Iris pigment epithelial cell (primary cell): ENCODE measurements around the gene PRDM15.
A peak's percentile ranks its signal among the peaks of the same experiment; 100 is the strongest.

Experiments used
- DNase-seq: peaks from one replicate; pipeline ENCODE4 v3.0.0-alpha.2; 2011; ENCODE audit warnings: low read depth

The PRDM15 gene, protein sequence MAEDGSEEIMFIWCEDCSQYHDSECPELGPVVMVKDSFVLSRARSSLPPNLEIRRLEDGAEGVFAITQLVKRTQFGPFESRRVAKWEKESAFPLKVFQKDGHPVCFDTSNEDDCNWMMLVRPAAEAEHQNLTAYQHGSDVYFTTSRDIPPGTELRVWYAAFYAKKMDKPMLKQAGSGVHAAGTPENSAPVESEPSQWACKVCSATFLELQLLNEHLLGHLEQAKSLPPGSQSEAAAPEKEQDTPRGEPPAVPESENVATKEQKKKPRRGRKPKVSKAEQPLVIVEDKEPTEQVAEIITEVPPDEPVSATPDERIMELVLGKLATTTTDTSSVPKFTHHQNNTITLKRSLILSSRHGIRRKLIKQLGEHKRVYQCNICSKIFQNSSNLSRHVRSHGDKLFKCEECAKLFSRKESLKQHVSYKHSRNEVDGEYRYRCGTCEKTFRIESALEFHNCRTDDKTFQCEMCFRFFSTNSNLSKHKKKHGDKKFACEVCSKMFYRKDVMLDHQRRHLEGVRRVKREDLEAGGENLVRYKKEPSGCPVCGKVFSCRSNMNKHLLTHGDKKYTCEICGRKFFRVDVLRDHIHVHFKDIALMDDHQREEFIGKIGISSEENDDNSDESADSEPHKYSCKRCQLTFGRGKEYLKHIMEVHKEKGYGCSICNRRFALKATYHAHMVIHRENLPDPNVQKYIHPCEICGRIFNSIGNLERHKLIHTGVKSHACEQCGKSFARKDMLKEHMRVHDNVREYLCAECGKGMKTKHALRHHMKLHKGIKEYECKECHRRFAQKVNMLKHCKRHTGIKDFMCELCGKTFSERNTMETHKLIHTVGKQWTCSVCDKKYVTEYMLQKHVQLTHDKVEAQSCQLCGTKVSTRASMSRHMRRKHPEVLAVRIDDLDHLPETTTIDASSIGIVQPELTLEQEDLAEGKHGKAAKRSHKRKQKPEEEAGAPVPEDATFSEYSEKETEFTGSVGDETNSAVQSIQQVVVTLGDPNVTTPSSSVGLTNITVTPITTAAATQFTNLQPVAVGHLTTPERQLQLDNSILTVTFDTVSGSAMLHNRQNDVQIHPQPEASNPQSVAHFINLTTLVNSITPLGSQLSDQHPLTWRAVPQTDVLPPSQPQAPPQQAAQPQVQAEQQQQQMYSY

DNA sequence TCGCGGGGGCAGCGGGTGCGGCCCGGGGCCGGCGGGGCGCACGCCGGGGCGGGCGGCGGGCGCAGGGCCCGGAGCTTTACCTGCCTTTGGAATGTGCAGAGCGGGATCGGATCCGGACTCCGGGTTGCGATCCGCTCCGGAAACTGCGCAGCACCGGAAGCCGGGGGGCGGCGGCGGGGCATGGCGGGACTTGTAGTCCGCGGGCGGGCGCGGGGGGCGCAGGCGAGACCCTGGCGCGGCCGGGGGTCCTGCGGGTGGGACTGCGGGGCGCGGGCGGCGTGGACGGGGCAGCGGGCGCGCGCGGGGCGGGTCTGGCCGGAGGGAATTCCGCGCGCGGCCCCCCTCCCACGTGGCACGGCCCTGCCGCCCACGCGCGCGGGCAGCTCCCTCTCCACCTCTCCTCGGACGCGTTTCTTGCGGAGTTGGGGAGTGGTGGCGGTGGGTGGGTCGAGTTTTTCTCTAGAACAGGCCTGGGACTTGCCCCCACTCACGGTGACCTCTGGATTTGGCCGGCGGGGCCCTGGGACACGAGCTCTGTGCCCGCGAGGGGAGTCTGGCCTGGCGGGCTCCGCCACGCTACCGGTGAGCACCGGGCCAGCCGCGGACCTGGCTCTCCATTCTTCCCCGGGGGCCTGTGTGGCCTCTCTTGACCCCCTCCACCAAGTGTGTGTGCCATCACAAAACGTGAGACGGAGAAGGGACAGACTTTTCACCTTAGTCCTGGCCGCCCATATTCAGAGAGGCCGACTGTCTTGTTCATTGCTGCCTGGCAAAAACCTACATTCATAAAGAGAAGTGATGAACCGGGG is at the start of gene PRDM15:
Gene PRDM15 (minus strand): TSS at position 155 of the 809 bp plus-strand sequence. CDS start 18,981 bp downstream, outside the sequence.
- DNase-seq, result peak; percentile 91

DNA sequence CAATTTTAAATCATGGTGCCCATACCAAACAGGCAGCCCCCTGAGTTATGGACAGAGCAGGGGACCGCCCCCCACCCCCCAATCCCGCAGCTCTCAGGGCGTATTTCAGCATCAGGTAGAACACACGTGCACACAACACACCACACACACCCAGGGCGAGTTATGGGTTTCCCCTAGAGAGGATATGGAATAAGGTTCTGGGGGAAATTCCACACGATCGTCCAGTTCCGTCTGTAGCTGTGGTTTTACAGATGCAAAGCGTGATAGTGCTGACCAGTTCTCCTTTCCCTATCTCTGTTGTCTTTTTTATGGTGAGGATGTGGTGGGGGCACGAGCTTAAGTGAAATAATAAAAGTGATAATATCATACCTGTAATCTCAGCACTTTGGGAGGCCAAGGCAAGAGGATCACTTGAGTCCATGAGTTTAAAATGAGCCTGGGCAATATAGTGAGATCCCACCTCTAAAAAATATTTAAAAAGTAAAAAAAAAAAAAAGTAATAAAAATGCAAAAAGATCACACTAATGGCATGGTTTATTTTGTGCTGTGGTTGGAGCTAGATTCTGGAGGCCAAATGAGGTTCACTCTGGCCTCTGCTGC is 49.6 kb upstream of the PRDM15 start:
- DNase-seq, result peak; percentile 14

DNA sequence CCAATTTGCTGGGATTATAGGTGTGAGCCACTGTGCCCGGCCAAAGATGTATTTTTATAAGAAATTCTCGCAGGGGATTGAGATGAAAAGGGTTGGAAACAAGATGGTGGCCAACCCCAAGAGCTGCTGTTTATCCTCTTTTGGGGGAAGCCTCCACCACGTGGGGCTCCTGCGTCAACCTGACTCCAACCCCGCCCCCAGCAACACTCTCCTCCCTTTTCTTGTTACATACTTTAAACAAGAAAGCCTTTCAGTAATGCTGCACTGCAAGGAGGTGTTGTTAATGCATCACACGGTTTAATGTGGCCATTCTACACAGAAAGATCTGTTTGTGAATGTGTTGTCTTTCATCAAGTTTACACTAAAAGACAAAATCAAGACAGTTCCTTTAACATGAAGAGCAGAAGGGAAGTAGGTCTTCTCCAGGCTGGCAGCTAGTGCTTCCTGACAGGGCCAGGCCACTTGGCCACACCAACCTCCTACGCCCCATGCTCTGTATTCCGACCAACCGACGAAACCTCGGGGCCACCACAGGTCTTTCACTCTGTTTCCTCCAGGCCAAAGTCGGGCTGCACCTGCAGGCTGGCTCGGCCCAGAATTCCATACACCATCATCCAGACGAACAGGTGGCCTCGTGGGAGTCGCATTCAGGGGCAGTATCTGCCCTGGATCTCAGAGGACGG is 48.7 kb upstream of the PRDM15 start:
- DNase-seq, result no peak

DNA sequence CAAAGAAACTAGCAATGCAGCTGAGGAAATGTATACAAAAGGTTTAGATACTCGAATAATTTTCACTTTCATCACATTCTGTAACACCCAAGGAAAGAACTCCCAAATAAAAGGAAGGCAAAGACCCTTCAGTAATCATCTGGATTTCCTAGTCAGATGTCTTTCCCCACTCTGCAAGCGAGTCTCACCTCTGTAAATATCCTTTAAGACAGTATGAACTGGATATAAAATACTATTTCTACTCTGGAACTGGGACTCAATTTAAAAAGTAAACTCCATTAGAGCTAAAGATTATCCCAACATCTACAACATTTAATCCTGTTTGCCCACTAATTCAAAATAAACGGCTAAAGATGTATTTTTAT is 47.6 kb upstream of the PRDM15 start:
- DNase-seq, result no peak

DNA sequence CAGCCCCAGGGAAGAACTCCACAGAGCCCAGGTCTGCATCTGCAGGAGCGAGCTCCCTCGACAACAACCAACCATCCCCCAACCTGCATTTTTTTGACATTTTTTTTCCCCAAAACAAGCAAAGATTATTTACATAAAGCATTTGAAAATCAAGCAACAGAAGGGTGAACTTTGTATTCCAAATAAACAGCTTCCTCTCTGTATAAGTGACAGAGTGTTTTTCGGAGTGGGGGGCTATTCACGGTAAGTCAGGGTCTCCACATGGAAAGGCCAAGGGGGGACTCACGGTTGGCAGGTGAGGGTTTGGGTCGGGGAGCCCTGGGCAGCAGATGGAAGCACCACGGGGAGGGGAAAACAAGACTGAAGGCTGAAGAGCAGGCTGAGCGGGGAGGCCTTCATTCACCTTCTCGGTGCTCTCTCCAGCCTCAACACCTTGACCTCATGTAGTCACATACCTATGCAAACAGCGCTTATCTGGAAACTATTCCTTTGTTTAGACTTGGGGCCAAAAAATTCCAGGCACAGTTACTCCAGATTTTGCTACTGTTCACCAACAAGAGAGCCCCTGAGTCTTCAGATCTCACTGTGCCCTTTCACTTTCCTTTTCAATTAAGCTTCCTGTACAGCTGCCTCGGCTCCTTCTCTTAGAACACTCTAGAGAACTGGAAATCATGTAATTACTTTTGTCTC is 47.1 kb upstream of the PRDM15 start:
- peak; percentile 82 for DNase-seq

DNA sequence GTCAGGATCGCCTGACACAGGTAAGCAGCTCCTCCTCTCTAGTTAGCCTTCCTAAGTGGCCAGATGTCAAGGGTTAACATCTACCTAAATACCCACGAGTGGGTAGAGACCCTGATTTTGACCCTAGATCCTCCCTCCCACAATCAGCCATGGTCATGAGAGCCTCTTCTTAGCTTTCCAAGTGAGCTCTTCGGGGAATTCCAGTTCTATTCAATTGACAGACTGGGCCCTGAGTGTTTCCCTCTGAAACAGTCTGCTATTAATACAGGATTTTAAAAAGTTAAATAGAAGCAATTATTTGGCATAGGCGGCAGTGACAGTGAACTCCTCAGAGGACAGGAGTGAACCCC is 46.6 kb upstream of the PRDM15 start:
- peak; percentile 27 for DNase-seq

DNA sequence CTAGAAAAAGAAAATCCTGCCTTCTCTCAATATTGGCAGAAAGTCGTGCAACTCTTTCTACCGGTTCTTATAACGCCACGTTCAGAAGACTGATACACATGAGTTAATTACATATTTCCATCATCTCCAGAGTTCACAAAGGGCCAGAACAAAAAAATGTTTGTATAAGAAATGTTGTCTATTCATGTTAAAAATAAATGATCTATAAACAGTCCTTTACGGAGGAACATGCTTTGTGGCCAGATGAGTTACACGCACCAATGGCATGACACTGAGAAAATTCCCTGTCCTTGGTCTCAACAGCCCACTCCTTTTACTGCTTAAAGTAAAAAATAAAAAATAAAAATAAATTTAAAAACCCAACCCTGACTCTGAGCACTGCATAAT is 45.2 kb upstream of the PRDM15 start:
- DNase-seq, result peak; percentile 70

DNA sequence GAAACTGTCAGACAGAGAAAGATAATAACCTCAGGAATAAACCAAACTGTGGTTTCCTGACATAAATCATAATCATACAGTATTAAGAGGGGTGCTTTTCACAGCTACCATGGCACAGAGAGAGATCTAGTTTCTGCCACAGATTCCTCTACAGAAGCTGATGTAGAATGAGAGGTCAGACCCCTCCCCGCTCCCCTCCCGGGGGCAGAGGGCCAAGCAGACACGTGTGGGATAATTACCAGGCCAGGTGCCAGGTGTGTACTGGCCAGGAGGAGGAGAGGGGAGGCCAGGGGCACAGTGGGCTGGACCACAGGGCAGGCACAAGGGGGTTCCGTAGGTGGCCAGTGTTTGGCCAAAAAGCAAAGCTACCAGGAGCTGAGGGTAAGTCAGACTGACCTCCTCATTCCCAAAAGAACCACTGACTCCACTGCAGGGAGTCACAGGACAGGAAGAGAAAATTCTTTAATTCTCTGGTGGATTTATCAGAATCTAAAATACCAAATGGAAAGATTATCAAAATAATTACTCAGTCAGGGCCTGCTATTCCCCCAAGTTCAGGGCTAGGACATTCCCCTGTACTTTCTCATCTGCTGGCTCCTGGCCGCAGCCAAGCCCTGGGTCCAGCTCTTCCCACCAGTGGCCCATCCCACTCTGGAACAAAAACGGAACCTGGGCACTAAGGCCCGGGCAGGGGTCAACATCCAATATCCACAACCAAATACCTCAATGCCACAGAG is 44.7 kb upstream of the PRDM15 start:
- DNase-seq, result peak; percentile 78

DNA sequence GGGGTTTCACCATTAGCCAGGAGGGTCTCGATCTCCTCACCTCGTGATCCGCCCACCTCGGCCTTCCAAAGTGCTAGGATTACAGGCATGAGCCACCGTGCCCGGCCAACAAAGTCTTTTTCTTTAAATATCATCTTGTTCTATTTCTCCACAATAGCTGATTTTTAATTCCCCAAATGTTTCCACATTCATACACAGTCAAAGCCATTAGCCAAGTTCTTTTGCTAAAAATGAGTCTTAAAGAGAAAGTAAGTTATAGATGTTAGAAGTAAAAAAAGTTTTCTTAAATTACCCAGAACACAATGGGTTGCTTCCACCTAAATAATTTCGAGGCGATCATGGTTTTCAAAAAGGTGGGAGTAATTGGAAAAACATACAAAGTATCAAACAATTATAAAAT is 44.0 kb upstream of the PRDM15 start:
- DNase-seq, result no peak

DNA sequence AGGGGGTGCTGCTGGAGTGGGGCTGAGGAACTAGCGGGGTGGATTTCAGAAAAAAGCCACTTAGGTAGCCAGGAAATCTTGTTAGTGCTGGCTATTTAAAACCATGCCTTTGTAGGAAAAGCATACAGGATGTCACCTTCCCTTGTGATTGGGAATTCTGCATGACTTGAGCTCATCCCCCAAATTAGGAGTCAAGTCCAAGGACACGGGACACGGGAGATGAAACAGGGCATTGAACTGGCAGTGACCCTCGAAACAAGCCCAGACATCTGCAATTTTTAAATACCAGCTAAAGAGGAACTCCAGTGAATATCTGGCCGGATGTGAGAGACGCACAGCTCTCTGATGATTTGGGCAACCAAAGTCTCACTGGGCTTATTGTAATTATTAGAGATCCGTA is 41.9 kb upstream of the PRDM15 start:
- no peak for DNase-seq

DNA sequence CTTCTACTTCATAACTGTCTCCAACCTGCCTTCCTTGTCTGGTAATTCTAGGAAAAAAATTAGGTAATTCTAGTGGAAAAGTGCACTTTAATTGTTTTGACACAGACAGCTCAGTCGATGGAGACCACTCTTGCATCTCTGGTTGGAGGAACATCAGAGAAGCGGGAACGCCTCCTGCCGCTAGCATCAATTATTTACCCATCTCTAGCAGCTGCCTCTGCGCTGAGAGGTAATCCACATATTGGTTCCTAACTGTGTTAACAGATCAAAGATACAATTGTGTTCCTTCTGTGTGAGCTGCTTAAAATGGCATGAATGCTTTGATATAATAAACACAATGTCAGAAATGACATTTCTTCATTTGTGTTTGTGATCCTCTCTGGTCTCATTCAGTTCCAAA is 41.3 kb upstream of the PRDM15 start:
- DNase-seq, result no peak

DNA sequence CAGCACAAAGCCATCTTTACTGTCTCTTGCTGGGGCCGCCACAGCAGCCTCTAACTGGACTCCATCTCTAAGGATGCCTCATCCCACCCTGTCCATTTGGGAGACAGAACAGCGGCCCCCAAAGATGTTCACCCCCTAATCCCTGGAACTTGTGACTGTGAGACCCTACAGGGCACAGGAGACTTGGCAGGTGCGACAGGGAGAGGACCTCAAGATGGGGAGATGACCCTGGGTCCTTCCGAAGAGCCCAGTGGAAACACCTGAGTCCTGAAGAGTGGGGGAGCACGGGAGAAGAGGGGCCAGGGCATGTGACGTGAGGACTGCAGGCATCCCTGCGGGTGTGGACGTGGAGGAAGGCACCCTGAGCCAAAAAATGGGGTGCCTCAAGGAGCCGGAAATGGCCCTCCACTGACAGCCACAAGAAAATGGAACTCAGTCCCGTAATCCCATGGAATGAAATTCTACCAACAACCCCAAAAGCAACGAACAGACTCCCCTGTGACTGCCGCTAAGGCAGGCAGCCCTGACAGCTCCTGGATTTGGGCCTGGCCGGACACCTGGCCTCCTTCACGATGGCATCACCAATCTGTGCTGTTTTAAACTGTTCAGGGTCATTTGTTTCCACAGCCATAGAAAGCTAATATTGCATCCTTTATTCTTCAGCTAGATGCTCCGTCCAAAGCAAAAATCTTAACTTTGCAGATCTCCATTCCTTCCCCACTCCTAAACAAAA is 40.7 kb upstream of the PRDM15 start:
- no peak for DNase-seq

DNA sequence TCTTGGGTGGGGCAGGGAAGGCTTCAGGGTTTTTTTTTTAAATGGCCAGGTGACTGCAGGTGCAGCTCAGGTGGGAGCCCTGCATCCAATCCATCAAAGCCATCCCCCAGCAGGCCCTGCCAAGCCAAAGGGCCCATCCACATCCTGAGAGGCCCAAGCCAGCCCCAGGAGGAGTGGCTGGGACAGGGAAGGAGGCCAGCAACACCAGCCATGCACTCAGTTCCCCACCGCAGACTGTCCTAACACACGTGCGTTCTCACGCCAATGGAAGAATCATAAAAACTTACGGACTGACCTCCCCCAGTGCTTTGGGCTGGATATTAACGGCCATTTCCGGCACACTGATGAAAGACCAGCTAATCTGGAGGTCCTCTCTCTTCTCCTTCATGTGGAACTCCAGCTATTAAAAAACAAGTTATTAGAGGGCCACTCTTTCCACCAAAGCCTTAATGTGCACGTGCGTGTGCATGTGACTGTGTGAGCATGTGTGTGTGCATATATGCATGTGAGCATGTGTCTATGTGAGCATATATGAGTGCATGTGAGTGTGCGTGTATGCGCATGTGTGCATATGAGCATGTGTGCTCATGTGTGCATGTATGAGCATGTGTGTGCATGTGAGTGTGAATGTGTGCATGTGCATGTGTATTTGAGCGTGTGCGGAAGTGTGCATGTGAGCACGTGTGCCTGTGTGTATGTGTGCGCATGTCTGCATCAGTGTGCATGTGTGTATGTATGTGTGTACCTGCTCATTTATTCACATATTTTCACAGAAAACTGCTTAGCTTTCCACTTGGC is 39.6 kb upstream of the PRDM15 start:
- DNase-seq, result no peak

DNA sequence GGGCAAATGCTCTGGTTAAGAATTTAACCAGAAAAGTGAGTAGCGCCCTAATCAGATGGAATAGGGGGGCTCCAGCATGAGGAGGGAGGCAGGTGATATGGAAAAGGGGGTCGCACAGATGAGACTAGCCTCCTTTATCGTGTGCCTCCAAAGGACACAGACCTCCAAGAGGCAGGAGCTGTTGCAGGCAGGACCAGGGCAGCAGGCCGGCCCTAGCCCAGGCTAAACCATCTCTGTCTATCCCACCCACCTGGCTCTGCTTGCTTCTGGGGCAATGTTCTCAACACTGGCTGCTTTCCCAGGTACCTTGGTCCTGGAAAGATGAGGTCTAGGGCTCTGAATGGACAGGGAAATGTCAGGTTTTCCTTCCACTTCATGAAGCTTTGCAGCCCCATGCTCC is 38.4 kb upstream of the PRDM15 start:
- DNase-seq, result no peak

DNA sequence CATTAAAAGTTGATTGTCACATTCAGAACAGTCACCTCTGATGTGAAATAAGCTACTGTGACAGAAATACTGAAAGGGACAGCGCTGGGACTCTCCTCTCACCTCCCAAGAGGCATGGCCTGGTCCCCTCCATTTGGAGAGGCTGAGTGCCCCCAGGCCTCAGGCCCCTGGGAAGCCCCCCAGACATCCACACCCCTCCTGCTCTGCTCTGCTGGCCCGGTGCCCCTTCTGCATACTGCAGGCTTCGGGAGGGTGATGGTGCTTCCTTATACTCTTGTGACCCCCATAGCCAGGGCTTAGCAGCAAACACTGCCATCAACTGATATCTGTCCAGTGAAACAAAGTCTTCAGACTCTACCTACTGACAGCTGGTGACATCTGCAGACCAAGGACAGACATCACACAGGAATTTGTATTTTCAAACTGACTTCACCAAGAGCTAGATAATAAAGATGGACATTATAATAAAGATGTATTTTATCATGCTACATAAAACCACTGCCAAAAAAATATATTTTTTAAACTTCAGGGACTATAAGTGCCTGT is 37.8 kb upstream of the PRDM15 start:
- no peak for DNase-seq

DNA sequence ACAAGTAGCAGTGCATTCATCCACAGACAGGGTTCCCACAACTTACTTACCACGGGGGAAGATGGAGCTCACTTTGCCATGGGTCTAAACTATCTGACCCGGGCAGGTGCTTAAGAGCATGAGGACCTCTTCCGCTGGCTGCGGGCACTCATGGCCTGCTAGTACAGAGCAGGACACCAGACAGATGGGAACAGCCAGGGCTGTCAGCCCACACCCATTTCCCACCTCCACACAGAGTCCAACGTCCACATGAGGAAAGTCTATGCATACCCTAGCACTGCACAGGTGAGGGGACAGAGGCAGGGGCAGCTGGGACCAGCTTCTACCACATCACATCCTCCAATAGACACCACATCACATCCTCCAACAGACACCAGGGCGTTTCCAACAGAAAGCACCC is 35.8 kb upstream of the PRDM15 start:
- DNase-seq, result no peak

DNA sequence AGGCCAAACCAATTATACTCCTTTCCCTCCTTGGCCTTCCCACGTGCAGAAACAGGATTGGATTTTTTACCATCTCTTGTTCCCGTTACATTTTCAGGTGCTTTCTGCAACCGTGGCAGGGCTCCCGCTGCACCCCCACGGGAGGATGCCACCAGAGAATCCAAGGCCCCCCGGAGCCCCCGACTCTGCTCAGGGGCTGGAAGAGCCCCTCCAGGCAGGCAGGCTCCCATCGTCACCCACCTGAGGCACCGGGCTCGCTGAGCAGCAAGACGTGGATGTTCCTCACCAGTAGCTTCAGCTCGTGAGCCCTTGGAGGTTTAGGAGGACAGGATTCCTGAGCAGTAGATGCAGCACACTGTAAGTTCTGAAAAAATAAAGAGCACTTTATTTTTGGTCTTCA is 35.2 kb upstream of the PRDM15 start:
- DNase-seq, result no peak

DNA sequence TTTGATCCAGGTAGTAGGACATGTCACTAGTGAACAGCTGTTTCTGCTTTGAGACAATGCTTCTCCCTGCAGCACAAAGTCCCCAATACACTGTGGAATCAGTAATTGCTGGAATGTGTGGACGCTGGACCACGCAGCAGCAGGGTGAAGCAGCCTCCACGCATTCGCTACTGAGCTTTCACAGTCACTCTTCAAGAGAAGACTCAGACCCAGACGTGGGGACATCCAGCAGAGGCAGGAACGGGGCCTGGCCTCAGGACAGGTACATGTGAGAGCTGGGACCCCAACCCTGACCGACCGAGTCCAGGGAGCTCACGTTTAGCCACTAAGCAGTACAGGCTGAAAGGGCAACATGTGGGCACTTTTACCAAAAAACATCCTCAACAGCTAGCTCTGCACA is 34.1 kb upstream of the PRDM15 start:
- DNase-seq, result no peak
